Calu3 (cell line): ENCODE measurements around the gene EYA2. TPM values are rescaled to one million over a fixed set of nuclear protein-coding genes. Genes with fewer than 3 reads are reported as not detected.

Experiments
- BruUV-seq: library from RNA; stranded (reverse); fragments of 400-500 nt; replicated peaks from 2 replicates; lab custom pipeline; 2021; lab: Mats Ljungman, UMichigan
- CTCF ChIA-PET: fragments of 300-600 bp; sonication (Branson Sonifier 250); formaldehyde crosslinking; loops from one replicate; lab custom pipeline; 2022; ENCODE audit warnings: antibody characterized with exemption; lab: Charles Lee
- DNase-seq: peaks from one replicate; pipeline ENCODE4 v3.0.0; 2022
- H3K27ac Mint-ChIP-seq: one replicate; pipeline ENCODE4 v1.8.0; 2022; ENCODE audit warnings: mixed read lengths; ENCODE audit not compliant: unreplicated experiment
- H3K27me3 Mint-ChIP-seq: one replicate; pipeline ENCODE4 v1.8.0; 2022; ENCODE audit warnings: mixed read lengths; ENCODE audit not compliant: unreplicated experiment
- H3K36me3 Mint-ChIP-seq: one replicate; pipeline ENCODE4 v1.8.0; 2022; ENCODE audit warnings: mild to moderate bottlenecking, moderate library complexity, mixed read lengths; ENCODE audit not compliant: insufficient read depth, unreplicated experiment
- H3K4me1 Mint-ChIP-seq: one replicate; pipeline ENCODE4 v1.8.0; 2022; ENCODE audit warnings: mild to moderate bottlenecking, low read depth, mixed read lengths; ENCODE audit not compliant: unreplicated experiment
- H3K4me3 Mint-ChIP-seq: one replicate; pipeline ENCODE4 v1.8.0; 2022; ENCODE audit warnings: mild to moderate bottlenecking, low read depth, moderate library complexity, mixed read lengths; ENCODE audit not compliant: unreplicated experiment
- H3K9me3 Mint-ChIP-seq: one replicate; pipeline ENCODE4 v1.8.0; 2022; ENCODE audit warnings: low read depth, mixed read lengths; ENCODE audit not compliant: unreplicated experiment
- CTCF ChIP-seq: fragments of 200-600 bp; IDR thresholded peaks from one replicate; pipeline ENCODE4 v1.8.0; 2022; ENCODE audit warnings: antibody characterized with exemption; ENCODE audit not compliant: unreplicated experiment
- intact Hi-C: fragments of 100-400 bp; cut with micrococcal nuclease; formaldehyde crosslinking; loops from one replicate; pipeline ENCODE4 v1.10.0; 2022; ENCODE audit not compliant: unreplicated experiment
- total RNA-seq: library from RNA; stranded (reverse); gene quantifications from 2 replicates; pipeline ENCODE4 v1.2.3, GENCODE V29; 2022

Gene EYA2
- total RNA-seq, 1 experiment from 2014 or later, result 0.35 TPM

DNA sequence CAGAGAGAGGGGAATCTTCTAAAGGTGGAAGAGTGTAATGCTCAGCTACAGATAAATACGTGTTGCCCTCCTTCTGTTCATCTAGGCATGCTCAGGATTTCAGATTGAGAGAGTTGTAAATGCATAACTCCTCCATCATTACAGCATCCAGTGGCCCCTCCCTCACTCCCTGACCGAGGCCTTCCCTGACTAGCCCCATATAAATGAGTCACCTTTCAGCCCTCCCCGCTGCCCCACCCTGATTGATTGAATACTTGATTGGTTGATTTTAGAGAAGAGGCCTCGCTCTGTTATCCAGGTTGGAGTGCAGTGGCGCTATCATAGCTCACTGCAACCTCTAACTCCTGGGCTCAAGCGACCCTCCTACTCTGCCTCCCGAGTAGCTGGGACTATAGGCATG, 193.7 kb downstream of the EYA2 start:
- H3K36me3 Mint-ChIP-seq, result no peaks in the 10 kb centered on the region
- no peak for TF ChIP-seq CTCF
- H3K4me3 Mint-ChIP-seq, result no peak overlapping the region
- BruUV-seq, result no TSS peak
- peak; percentile 65 for DNase-seq
- CTCF ChIA-PET, result interaction anchor here (0.9 kb wide), 1 partner anchor 335 kb away, joined by 3 read pairs; no protein-coding TSS in a partner anchor
- peaks cover 13% of the 10 kb centered on the region for H3K27me3 Mint-ChIP-seq
- intact Hi-C loops, result no loop called here
- H3K9me3 Mint-ChIP-seq, result no peaks in the 10 kb centered on the region
- no peaks in the 10 kb centered on the region for H3K4me1 Mint-ChIP-seq
- no peak overlapping the region for H3K27ac Mint-ChIP-seq

- BruUV-seq, result no TSS peak
- Mint-ChIP-seq H3K4me1 (no peaks in the 10 kb centered on the region), H3K27ac (no peak overlapping the region), H3K36me3 (no peaks in the 10 kb centered on the region), H3K27me3 (peaks cover 15% of the 10 kb centered on the region), H3K4me3 (no peak overlapping the region), H3K9me3 (no peaks in the 10 kb centered on the region)
- no peak for TF ChIP-seq CTCF
- intact Hi-C loops, result no loop called here
- no peak for DNase-seq
- CTCF ChIA-PET, result no interaction called here
Measured at GRCh38 chr20:47089151-47089550, 194.5 kb downstream of the EYA2 start.

- Mint-ChIP-seq H3K36me3 (no peaks in the 10 kb centered on the region), H3K27me3 (peaks cover 15% of the 10 kb centered on the region), H3K4me3 (no peak overlapping the region), H3K27ac (no peak overlapping the region), H3K9me3 (peaks cover 6% of the 10 kb centered on the region), H3K4me1 (no peaks in the 10 kb centered on the region)
- no peak for DNase-seq
- no TSS peak for BruUV-seq
- TF ChIP-seq CTCF, result no peak
- intact Hi-C loops, result no loop called here
- CTCF ChIA-PET, result no interaction called here
Measured at GRCh38 chr20:47090835-47091234, 196.2 kb downstream of the EYA2 start.

DNA sequence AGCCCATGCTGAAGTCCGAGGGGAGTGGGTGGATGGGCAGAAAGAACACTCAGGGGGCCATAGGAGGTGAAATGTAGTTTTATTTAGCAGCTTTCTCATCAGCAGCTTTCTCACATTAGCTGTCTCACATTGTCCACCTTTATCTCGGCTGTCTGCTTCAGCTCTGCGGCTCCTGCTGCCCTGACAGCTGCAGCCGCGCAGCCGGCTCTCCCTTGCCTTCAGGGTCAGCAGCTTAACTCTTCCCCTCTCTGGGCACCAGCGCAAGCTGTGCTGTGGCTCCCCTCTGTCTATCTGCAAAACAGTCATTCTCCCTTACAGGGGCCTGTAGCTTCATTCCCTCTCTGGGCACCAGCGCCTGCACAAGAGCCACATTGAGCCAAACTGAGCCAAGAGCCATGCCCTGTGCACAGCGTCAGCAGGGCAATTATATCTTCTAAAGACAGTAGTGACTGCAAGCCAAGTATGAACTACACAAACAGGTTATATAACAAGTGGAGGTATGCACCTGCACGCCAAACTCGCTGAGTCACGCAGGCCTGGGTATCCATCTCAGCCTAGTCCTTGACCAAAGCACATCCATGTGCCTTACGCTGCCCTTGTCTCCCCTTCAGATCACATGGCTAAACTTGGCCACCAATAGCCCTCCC, 198.8 kb downstream of the EYA2 start:
- no peak overlapping the region for H3K4me3 Mint-ChIP-seq
- H3K4me1 Mint-ChIP-seq, result no peaks in the 10 kb centered on the region
- H3K27me3 Mint-ChIP-seq, result peaks cover 35% of the 10 kb centered on the region
- H3K36me3 Mint-ChIP-seq, result no peaks in the 10 kb centered on the region
- BruUV-seq, result no TSS peak
- H3K27ac Mint-ChIP-seq, result no peak overlapping the region
- no peak for TF ChIP-seq CTCF
- CTCF ChIA-PET, result no interaction called here
- intact Hi-C loops, result no loop called here
- H3K9me3 Mint-ChIP-seq, result peaks cover 12% of the 10 kb centered on the region
- DNase-seq, result no peak
